Epidermal melanocyte (primary cell): ENCODE measurements around the gene NKAIN4.

ENCODE experiments used
- DNase-seq: peaks from one replicate; pipeline ENCODE4 v3.0.0; 2011; ENCODE audit warnings: low spot score; ENCODE audit not compliant: insufficient read length

The NKAIN4 gene

DNA sequence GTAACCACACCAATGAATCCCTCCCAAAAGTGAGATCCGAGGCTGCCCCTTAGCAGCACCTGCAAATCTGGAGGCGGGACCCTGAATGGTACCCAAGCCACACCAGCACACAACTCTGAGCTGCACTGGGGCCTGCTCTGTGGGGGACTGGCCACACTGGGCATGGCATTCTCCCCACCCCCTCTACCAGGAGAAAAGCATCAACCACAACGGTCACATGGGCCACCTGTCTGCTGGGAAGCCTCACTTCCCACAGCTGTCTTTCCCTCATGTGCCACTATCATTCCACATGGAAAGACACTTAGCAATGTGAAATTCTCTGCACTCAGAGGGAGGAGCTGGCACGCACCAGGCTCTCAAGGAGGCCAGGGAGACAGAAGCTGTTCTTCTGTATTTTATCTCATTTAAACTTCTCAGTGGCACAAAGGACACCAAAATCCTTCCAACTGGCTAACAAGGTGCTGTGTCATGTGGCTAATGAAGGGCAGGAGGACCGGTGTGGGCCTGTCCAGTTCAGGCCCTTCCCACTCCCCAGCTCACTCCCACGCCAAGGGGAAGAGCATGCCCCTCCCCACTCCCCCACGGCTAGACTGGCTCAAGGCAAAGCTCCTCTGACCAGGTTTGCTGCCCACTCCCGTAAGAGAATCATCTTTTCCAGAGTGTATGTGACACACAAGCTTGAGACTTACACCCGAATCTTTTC is 57.3 kb downstream of the NKAIN4 start:
- no peak for DNase-seq

DNA sequence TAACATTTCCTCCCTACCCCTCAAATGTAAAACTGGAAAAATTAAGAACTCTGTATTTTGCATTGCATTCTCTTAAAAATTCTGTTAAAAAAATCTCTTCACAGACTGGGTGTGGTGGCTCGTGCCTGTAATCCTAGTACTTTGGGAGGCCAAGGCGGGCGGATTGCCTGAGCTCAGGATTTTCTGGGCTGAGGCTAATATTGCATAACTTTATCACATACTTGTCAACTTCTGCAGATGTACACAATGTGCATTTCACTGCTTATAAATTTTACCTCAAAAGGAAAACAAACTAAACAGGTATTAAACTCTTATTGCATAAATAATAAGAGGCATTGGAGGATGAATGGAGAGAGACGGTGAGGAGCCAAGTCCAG is 59.5 kb downstream of the NKAIN4 start:
- no peak for DNase-seq

DNA sequence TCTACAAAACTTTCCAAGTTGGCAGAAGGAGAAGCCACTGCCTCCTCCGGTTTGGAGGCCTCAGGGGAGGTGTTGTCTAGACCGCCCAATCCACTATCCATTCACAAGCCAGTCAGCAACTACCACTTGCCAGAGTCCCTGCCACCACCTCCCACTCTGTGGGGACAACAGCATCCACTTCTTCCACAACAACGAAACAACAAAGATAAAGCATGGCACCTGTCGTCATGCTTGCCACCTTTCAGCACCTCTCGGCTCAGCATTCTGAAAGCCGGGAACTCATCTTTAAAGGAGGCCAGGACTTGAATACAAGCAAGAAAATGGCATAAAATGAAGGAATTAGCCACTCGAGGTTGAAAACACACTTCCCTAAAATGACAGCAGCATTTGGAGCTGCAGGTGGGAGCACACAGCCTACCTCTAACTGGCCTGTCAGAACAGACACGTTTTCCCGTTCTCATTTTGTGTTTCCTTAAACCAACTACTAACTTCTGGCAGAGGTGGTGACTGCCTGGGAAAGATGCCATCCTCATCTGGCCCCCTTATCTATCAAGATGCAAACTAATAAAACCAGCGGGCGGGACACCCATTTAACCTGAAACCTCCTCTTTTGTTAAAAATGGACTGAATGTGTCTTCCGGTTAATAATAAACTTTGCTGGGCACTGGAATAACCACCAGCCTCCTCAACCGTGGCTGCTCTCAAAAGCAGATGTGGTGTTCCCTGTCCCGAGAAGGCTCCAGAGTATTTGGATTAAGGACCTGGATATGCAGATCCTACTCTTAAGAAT is 60.1 kb downstream of the NKAIN4 start:
- no peak for DNase-seq

DNA sequence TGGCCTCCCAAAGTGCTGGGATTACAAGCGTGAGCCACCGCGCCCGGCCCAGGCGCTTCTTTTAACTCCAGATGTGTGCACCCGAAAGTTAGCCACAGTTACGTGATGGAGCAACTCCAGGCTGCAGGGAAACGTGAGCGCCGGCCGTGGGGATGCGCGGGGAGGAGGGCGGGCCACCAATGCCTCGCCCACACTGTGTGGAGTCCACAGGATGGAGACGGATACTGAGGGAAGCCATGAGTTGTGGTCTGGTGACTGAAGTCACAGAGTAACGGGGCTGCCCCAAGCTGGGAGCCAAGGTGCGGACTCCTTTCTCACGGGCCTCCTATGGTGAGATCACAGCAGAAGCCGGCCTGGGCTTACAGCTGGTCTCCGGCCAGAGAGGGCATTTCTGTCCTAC is 61.5 kb downstream of the NKAIN4 start:
- DNase-seq, result no peak

- no peak for DNase-seq
Observed at GRCh38 chr20:63191400-63191799, 62.9 kb downstream of the NKAIN4 start.

GRCh38 chr20:63190828-63191227 is 63.4 kb downstream of the NKAIN4 start:
- no peak for DNase-seq
